K562 (cell line): ENCODE data around the gene LUC7L3. TPM values are rescaled to one million over a fixed set of nuclear protein-coding genes. Genes with fewer than 3 reads are reported as not detected.
"Not testable (repeated sequence)": the region's sequence is repeated elsewhere in the genome, so short reads cannot be mapped to it uniquely, and the experiment has no call there.

Experiments
- ATAC-seq: fragments of 200-7000 bp; cut with Tn5 transposase; 3 replicates; pipeline ENCODE4 v1.9.1; 2020; ENCODE audit warnings: moderate library complexity
- BruUV-seq: library from RNA; stranded (reverse); fragments of 400-500 nt; replicated peaks from 2 replicates; lab custom pipeline; 2021; lab: Mats Ljungman, UMichigan
- CTCF ChIA-PET: fragments of 300-600 bp; formaldehyde crosslinking; extraction: SDS; loops from one replicate; lab custom pipeline; 2021; ENCODE audit warnings: low intra/inter-chr PET ratio; lab: Yijun Ruan, JAX
- POLR2A ChIA-PET: fragments of 300-600, 350-650 bp; sonication (Branson Sonifier 250); formaldehyde crosslinking; extraction: SDS; loops from one replicate; lab custom pipeline; 2021; ENCODE audit warnings: antibody characterized with exemption, inconsistent platforms; lab: Yijun Ruan, JAX
- DNase-seq, 4 experiments: peaks; one replicate each; pipeline versions ENCODE4 v3.0.0 to v3.0.0-alpha.2; 2011 to 2018; ENCODE audit warnings: low spot score in 3 of 4, mixed read lengths in 3 of 4; ENCODE audit errors: extremely low read depth in 1 of 4
- FAIRE-seq: peaks from 2 replicates; lab custom pipeline; 2011; peaks lifted over from hg19 to GRCh38; lab: Jason Lieb, UNC
- H2AFZ ChIP-seq: 2 replicates; pipeline ENCODE4 v1.6.0; 2011; ENCODE audit warnings: low read depth, low read length, control low read depth, inconsistent platforms
- H3K27ac ChIP-seq: fragments of 200-600 bp; 3 replicates; pipeline ENCODE4 v1.8.0; 2011; ENCODE audit warnings: low read depth, mild to moderate bottlenecking, control low read depth, inconsistent platforms, low read length, moderate library complexity, mixed read lengths; ENCODE audit errors: extremely low read depth
- H3K27me3 ChIP-seq, 2 experiments: fragments of 300-600 bp in 1 of 2; 2 replicates in 1 of 2; 3 replicates in 1 of 2; pipeline versions ENCODE4 v1.6.0 to v1.8.0; 2011; ENCODE audit warnings: inconsistent platforms in 2 of 2, low read length in 2 of 2, mild to moderate bottlenecking in 1 of 2, mixed read lengths in 1 of 2, moderate library complexity in 1 of 2; ENCODE audit not compliant: control insufficient read depth in 2 of 2, insufficient read depth in 2 of 2
- H3K36me3 ChIP-seq: fragments of 300-600 bp; 3 replicates; pipeline ENCODE4 v1.8.0; 2011; ENCODE audit warnings: mild to moderate bottlenecking, low read length, inconsistent platforms; ENCODE audit not compliant: control insufficient read depth, insufficient read depth
- H3K4me1 ChIP-seq, 2 experiments: fragments of 200-600 bp in 1 of 2; replicated peaks in 1 of 2; 2 replicates in 1 of 2; 3 replicates in 1 of 2; pipeline versions ENCODE4 v1.5.1 to v1.8.0; 2011; ENCODE audit warnings: inconsistent platforms in 2 of 2, low read length in 2 of 2, mild to moderate bottlenecking in 1 of 2, mixed read lengths in 1 of 2, moderate library complexity in 1 of 2; ENCODE audit not compliant: control insufficient read depth in 2 of 2, insufficient read depth in 2 of 2
- H3K4me2 ChIP-seq: 2 replicates; pipeline ENCODE4 v1.6.1; 2011; ENCODE audit warnings: low read length, control low read depth, inconsistent platforms, mixed read lengths; ENCODE audit not compliant: insufficient read depth
- H3K4me3 ChIP-seq: fragments of 200-600 bp; sonication (generic), shearing (Covaris generic); 2 replicates; pipeline ENCODE4 v1.5.1; 2016; ENCODE audit warnings: control low read depth, inconsistent platforms
- H3K79me2 ChIP-seq: fragments of 200-600 bp; 3 replicates; pipeline ENCODE4 v1.8.0; 2011; ENCODE audit warnings: low read length, inconsistent platforms; ENCODE audit not compliant: control insufficient read depth, insufficient read depth
- H3K9ac ChIP-seq, 2 experiments: 2 replicates each; pipeline versions ENCODE4 v1.6.0 to v1.6.1; 2011; ENCODE audit warnings: low read depth in 2 of 2, low read length in 2 of 2, control low read depth in 1 of 2, inconsistent platforms in 1 of 2, mild to moderate bottlenecking in 1 of 2, mixed read lengths in 1 of 2; ENCODE audit not compliant: insufficient read depth in 1 of 2
- H3K9me1 ChIP-seq: one replicate; pipeline ENCODE4 v1.6.0; 2011; ENCODE audit warnings: inconsistent platforms, mild to moderate bottlenecking, low read length, moderate library complexity; ENCODE audit not compliant: control insufficient read depth, insufficient read depth
- H3K9me3 ChIP-seq: replicated peaks from 2 replicates; pipeline ENCODE4 v1.5.1; 2011; ENCODE audit warnings: low read depth, low read length, inconsistent platforms; ENCODE audit not compliant: control insufficient read depth, insufficient read depth
- H4K20me1 ChIP-seq: replicated peaks from 2 replicates; pipeline ENCODE4 v1.6.1; 2011; ENCODE audit warnings: low read length, inconsistent platforms, mixed read lengths; ENCODE audit not compliant: control insufficient read depth, insufficient read depth
- BACH1 ChIP-seq: fragments of 200-800 bp; sonication (Bioruptor generic); IDR thresholded peaks from 2 replicates; pipeline ENCODE4 v1.6.1; 2016; ENCODE audit warnings: missing genetic modification characterization, missing compliant biosample characterization
- CBX1 ChIP-seq: sonication (generic); IDR thresholded peaks from 2 replicates; pipeline ENCODE4 v1.6.1; 2016; ENCODE audit warnings: antibody characterized with exemption, low read depth, mild to moderate bottlenecking
- CEBPB ChIP-seq: fragments of 450-650 bp; IDR thresholded peaks from 2 replicates; pipeline ENCODE4 v1.6.1; 2016; ENCODE audit warnings: missing genetic modification characterization, missing compliant biosample characterization
- HMG20B ChIP-seq: fragments of 250-450 bp; sonication (Bioruptor Pico); IDR thresholded peaks from 2 replicates; pipeline ENCODE4 v1.5.0; 2021; ENCODE audit warnings: mild to moderate bottlenecking
- HNRNPK ChIP-seq: fragments of 200-400 bp; formaldehyde crosslinking; IDR thresholded peaks from one replicate; pipeline ENCODE4 v1.6.1; 2018; ENCODE audit warnings: mild to moderate bottlenecking, low read depth, low read length; ENCODE audit not compliant: poor library complexity, severe bottlenecking
- KDM1A ChIP-seq, 2 experiments: fragments of 450-650 bp; IDR thresholded peaks; 2 replicates each; pipeline ENCODE4 v1.6.1; 2016; ENCODE audit warnings: mild to moderate bottlenecking in 2 of 2
- OTX1 ChIP-seq: fragments of 450-650 bp; formaldehyde crosslinking; IDR thresholded peaks from 2 replicates; pipeline ENCODE4 v1.4.0; 2022; ENCODE audit warnings: mild to moderate bottlenecking
- SMARCA5 ChIP-seq: fragments of 450-650 bp; IDR thresholded peaks from 2 replicates; pipeline ENCODE4 v1.6.1; 2016
- STAT5A ChIP-seq: IDR thresholded peaks from 2 replicates; pipeline ENCODE4 v1.6.1; 2012; ENCODE audit warnings: low read length, inconsistent platforms, borderline replicate concordance
- ZBED1 ChIP-seq: IDR thresholded peaks from 2 replicates; pipeline ENCODE4 v1.6.1; 2014
- ZNF124 ChIP-seq: sonication (generic); formaldehyde crosslinking; IDR thresholded peaks from 2 replicates; pipeline ENCODE4 v1.8.1; 2022; ENCODE audit warnings: missing genetic modification reagents
- WGBS: fragments of 100-300 bp; shearing (Covaris generic); methylation state at CpG from one replicate; pipeline ENCODE4 v1.1.6; 2016; ENCODE audit warnings: low coverage, mixed read lengths; ENCODE audit not compliant: insufficient coverage; ENCODE audit errors: missing lambda C conversion rate; 5-methylcytosine and 5-hydroxymethylcytosine counted together
- in situ Hi-C: fragments of 300-500 bp; cut with MboI; formaldehyde crosslinking; loops from 4 replicates; pipeline ENCODE4 v1.15.0; 2018; ENCODE audit warnings: inconsistent platforms, mixed read lengths
- intact Hi-C: fragments of 100-400 bp; cut with micrococcal nuclease; formaldehyde crosslinking; loops from 2 replicates; pipeline ENCODE4 v1.14.2; 2022
- polyA plus RNA-seq, 8 experiments: library from polyadenylated mRNA; depleted of rRNA in 4 of 8; stranded (reverse) in 5 of 8; unstranded in 3 of 8; fragments of >200 nt; fragmentation: Nextera tagmentation in 2 of 8; fragmentation: Illumina TruSeq in 1 of 8; extraction: Ambion mirVana in 2 of 8; extraction: Trizol in 1 of 8; gene quantifications; 2 replicates each; pipeline versions ENCODE4 v1.2.1 to v1.2.3, GENCODE V29; 2011 to 2014; ENCODE audit warnings: inconsistent platforms in 1 of 8, missing spikeins in 1 of 8
- total RNA-seq, 7 experiments: library from RNA; depleted of rRNA in 6 of 7; stranded (reverse); fragments of >200 nt in 6 of 7; fragmentation: Illumina TruSeq in 2 of 7; extraction: Trizol in 2 of 7; gene quantifications; 2 replicates each; pipeline versions ENCODE4 v1.2.1 to v1.2.3, GENCODE V29; 2011 to 2021; ENCODE audit warnings: low replicate concordance in 1 of 7

The LUC7L3 gene
- total and polyA plus RNA-seq, 9 of the 15 experiments (the other 6 are each of a cell fraction or from before 2014, with no cell fraction given), result 80.8 to 284 (median 127) TPM

DNA sequence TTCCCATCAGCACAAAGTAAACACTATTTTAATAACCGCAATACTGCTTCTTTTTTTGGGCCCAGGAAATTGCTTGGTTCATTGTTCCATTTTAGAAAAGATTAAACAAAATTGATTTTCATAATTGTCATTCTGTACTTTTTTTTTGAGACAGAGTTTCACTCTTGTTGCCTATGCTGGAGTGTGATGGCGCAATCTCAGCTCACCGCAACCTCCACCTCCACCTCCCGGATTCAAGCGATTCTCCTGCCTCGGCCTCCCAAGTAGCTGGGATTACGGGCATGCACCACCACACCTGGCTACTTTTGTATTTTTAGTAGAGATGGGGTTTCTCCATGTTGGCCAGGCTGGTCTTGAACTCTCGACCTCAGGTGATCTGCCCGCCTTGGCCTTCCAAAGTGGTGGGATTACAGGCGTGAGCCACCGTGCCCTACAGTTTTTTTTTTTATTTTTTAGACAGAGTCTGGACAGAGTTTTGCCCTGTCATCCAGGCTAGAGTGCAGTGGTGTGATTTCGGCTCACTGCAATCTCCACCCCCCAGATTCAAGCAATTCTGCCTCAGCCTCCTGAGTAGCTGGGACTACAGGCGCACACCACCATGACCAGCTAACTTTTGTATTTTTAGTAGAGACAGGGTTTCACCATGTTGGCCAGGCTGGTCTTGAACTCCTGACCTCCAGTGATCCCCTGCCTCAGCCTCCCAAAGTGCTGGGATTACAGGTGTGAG, 85.5 kb downstream of the LUC7L3 start:
- H3K27ac ChIP-seq, H3K27me3 ChIP-seq, H4K20me1 ChIP-seq, FAIRE-seq, H2AFZ ChIP-seq, H3K36me3 ChIP-seq, DNase-seq, H3K4me2 ChIP-seq, H3K79me2 ChIP-seq, BruUV-seq, intact Hi-C loops, H3K9me1 ChIP-seq, H3K4me3 ChIP-seq, in situ Hi-C loops, H3K9ac ChIP-seq, ATAC-seq, H3K4me1 ChIP-seq, POLR2A ChIA-PET, H3K9me3 ChIP-seq, CTCF ChIA-PET: not testable (repeated sequence)
- 67% methylated on average over 11 of the region's 13 CpGs for WGBS
- peak; percentile 75 to 84; a peak in 3 of 4 replicates for TF ChIP-seq KDM1A (IDR thresholded peaks at IDR 0.05)
- TF ChIP-seq CEBPB (tag), result peak; percentile 66

DNA sequence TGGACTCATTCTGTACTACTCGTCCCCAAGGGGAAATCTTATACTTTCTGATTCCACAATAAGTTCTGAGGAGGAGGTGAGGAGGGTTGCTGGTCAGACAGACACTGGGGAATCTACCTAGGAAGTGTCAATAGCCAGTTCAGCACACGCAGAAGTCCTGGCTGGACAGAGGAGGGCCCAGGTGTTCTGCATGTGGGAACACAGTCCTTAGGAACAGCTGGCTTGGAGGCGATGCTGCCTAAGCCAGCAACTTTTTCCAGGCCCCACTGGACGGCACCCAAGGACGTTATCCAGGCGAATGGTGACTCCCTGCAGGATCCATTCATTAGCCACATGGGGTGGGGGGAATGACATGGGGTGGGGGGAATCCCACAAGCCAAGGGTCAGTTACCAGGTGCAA, 86.1 kb downstream of the LUC7L3 start:
- TF ChIP-seq OTX1 (CRISPR knock-in tag) (no peak), HNRNPK (no peak), HMG20B (CRISPR knock-in tag) (no peak), ZBED1 (no peak), STAT5A (no peak), SMARCA5 (no peak), BACH1 (no peak), CBX1 (no peak), ZNF124 (CRISPR knock-in tag) (no peak)
- 28% methylated on average over 6 of the region's 6 CpGs for WGBS
- no peak for FAIRE-seq
- H3K4me1 ChIP-seq, result peaks cover 0 to 3% of the 10 kb centered on the region in 2 experiments; a peak in 1 of 5 replicates
- POLR2A ChIA-PET, result interaction anchor here (0.5 to 1.0 kb wide), 5 partner anchors 12 to 163 kb away, joined by 3 to 5 read pairs (median 4); no protein-coding TSS in a partner anchor
- no peak for ATAC-seq
- in situ Hi-C loops, result no loop called here
- no peaks in the 10 kb centered on the region for H4K20me1 ChIP-seq
- H3K9me1 ChIP-seq, result no peaks in the 10 kb centered on the region
- no peak overlapping the region for H3K4me2 ChIP-seq
- H3K27ac ChIP-seq, result no peak overlapping the region
- CTCF ChIA-PET, result no interaction called here
- no TSS peak for BruUV-seq
- no peaks in the 10 kb centered on the region for H3K9me3 ChIP-seq
- H3K27me3 ChIP-seq, result peaks cover 0 to 5% of the 10 kb centered on the region in 2 experiments; a peak in 3 of 5 replicates
- no peak for DNase-seq
- no peaks in the 10 kb centered on the region for H3K36me3 ChIP-seq
- intact Hi-C loops, result no loop called here
- H3K4me3 ChIP-seq, result no peak overlapping the region
- no peak overlapping the region for H2AFZ ChIP-seq
- H3K79me2 ChIP-seq, result no peaks in the 10 kb centered on the region
- H3K9ac ChIP-seq, result no peak overlapping the region
